BLaER1 treated with 17β-estradiol and CSF1 and Interleukin-3, amounts not matched to agents 10 nM and 100 nM (cell line): ENCODE measurements around the gene RFESD.
"Not testable (repeated sequence)": the region's sequence is repeated elsewhere in the genome, so short reads cannot be mapped to it uniquely, and the experiment has no call there.

ENCODE experiments used
- H3K27ac ChIP-seq, 11 experiments: shearing (Covaris generic); formaldehyde crosslinking; 2 replicates each; pipeline ENCODE4 v1.8.1; 2022
- H3K27me3 ChIP-seq, 11 experiments: shearing (Covaris generic); formaldehyde crosslinking; 2 replicates each; pipeline ENCODE4 v1.8.1; 2022
- H3K36me3 ChIP-seq, 11 experiments: shearing (Covaris generic); formaldehyde crosslinking; 2 replicates each; pipeline ENCODE4 v1.8.1; 2022
- H3K4me1 ChIP-seq, 10 experiments: shearing (Covaris generic); formaldehyde crosslinking; 2 replicates each; pipeline ENCODE4 v1.8.1; 2022
- H3K4me2 ChIP-seq, 11 experiments: shearing (Covaris generic); formaldehyde crosslinking; 2 replicates each; pipeline ENCODE4 v1.8.1; 2022
- H3K4me3 ChIP-seq, 10 experiments: shearing (Covaris generic); formaldehyde crosslinking; 2 replicates each; pipeline ENCODE4 v1.8.1; 2022
- H3K9ac ChIP-seq, 11 experiments: shearing (Covaris generic); formaldehyde crosslinking; 2 replicates each; pipeline ENCODE4 v1.8.1; 2022
- H3K9me3 ChIP-seq, 11 experiments: shearing (Covaris generic); formaldehyde crosslinking; replicated peaks in 1 of 11; 2 replicates each; pipeline ENCODE4 v1.8.1; 2022
- H4K20me1 ChIP-seq, 11 experiments: shearing (Covaris generic); formaldehyde crosslinking; 2 replicates each; pipeline ENCODE4 v1.8.1; 2022
- Cebpa-rat ChIP-seq, 11 experiments: shearing (Covaris generic); IDR thresholded peaks; 2 replicates each; pipeline ENCODE4 v1.8.1; 2022

Gene RFESD

DNA sequence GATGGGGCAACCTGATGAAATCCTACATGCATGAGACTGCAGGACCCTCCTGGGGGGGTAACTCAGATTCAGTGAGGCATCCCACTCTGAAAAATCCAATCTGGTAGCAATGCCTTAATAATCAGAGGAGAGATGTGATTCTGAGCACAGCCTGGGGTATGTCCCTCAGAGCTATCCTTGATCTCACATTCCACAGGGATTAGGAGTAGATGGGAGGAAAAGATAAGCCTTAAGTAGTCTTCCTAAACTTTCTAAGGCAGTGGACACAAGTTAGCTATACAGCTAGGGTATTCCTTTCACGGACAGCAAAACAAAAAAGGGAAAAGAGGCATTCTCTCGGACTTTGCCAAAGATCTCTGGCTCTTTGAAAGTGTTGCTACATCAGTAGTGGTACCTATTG is 40.1 kb downstream of the RFESD start:
- Histone ChIP-seq H3K4me1 (no peaks in the 10 kb centered on the region), H3K4me2 (no peak overlapping the region), H3K27ac (no peak overlapping the region), H3K9me3 (peaks cover 0 to 10% (median 4%) of the 10 kb centered on the region in 11 experiments; a peak in 7 of 22 replicates), H4K20me1 (no peaks in the 10 kb centered on the region), H3K36me3 (peaks cover 0 to 3% (median 0%) of the 10 kb centered on the region in 11 experiments; a peak in 1 of 22 replicates), H3K4me3 (no peak overlapping the region), H3K27me3 (no peaks in the 10 kb centered on the region), H3K9ac (no peak overlapping the region)
- no peak for TF ChIP-seq Cebpa-rat (IDR thresholded peaks at IDR 0.05)

DNA sequence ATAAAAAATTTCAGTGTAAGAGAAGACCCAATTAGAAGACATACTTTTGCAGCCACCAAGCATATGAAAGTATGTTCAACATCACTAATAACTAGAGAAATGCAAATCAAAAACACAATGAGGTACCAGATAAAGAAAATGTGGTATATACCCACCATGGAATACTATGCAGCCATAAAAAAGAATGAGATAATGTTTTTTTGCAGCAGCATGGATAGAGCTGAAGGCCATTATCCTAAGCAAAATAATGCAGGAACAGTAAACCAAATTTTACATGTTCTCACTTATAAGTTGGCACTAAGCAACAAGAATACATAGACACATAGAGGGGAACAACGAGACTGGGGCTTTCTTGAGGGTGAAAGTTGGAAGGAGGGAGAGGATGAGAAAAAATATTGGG is 43.1 kb downstream of the RFESD start:
- Histone ChIP-seq H4K20me1 (no peaks in the 10 kb centered on the region), H3K36me3 (peaks cover 0 to 3% (median 0%) of the 10 kb centered on the region in 11 experiments; a peak in 1 of 22 replicates), H3K9ac (no peak overlapping the region), H3K27ac (no peak overlapping the region), H3K4me3 (no peak overlapping the region), H3K27me3 (no peaks in the 10 kb centered on the region), H3K9me3 (peaks cover 0 to 10% (median 4%) of the 10 kb centered on the region in 11 experiments; a peak in 7 of 22 replicates), H3K4me1 (no peaks in the 10 kb centered on the region), H3K4me2 (no peak overlapping the region)
- TF ChIP-seq Cebpa-rat (IDR thresholded peaks at IDR 0.05), result no peak

- Histone ChIP-seq H3K4me2 (no peak overlapping the region), H3K27me3 (no peaks in the 10 kb centered on the region), H3K9me3 (peaks cover 0 to 10% (median 4%) of the 10 kb centered on the region in 11 experiments; a peak in 7 of 22 replicates), H3K36me3 (peaks cover 0 to 3% (median 0%) of the 10 kb centered on the region in 11 experiments; a peak in 1 of 22 replicates), H3K4me1 (no peaks in the 10 kb centered on the region), H3K4me3 (no peak overlapping the region), H4K20me1 (no peaks in the 10 kb centered on the region), H3K27ac (no peak overlapping the region), H3K9ac (no peak overlapping the region)
- TF ChIP-seq Cebpa-rat (IDR thresholded peaks at IDR 0.05), result no peak
Observed at GRCh38 chr5:95690333-95690732, 43.8 kb downstream of the RFESD start.

DNA sequence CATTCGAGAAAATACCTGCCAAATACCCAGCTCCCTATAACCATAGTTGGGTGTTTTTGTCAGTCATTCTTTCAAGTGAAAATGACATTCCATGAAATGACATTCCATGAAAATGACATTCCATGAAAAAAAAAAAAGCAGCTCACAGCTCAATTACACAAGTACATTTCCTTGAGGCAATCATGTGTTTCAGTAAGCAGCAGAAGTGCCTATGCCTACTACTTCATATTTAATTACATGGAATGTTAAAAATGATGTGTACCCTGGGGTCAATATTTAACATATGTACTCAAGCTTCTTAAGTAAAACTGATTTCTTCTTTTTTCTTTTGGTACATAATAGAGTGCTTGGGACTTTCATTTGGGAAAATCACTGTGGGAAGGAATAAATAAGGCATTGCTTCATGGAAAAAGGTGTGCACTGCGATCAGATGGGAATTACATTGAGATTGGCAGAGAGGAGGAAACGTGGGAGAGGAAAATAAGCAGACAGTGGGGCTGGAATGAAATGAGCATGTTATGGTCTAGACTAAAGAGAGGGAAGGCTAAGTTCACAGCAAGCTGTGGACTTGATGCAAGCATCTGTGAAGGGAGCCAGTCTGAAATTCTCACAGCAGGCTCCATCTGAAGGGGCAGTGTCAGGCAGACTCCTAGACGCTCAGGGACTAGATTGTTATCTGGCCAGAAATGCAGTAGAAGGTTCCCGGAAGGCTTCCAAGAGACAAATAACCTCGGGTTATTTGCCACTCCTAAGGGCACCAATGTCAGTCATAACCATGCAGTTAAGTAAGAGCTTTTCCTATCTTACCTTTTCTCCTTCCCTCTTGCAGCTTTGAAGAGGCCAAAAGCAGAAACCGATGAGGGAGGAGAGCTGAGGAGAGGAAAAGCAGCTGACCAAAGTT is 51.5 kb downstream of the RFESD start:
- Histone ChIP-seq H3K27ac (no peak overlapping the region), H3K36me3 (peaks cover 0 to 19% (median 0%) of the 10 kb centered on the region in 11 experiments; a peak in 5 of 22 replicates), H4K20me1 (no peaks in the 10 kb centered on the region), H3K9ac (no peak overlapping the region), H3K4me2 (no peak overlapping the region), H3K9me3 (no peaks in the 10 kb centered on the region), H3K4me3 (no peak overlapping the region), H3K4me1 (no peaks in the 10 kb centered on the region), H3K27me3 (no peaks in the 10 kb centered on the region)
- TF ChIP-seq Cebpa-rat (IDR thresholded peaks at IDR 0.05), result no peak

- H3K27me3 ChIP-seq, result no peaks in the 10 kb centered on the region
- H3K27ac ChIP-seq, result no peak overlapping the region
- H3K9ac ChIP-seq, result no peak overlapping the region
- H3K4me2 ChIP-seq, result no peak overlapping the region
- H3K36me3 ChIP-seq, result peaks cover 0 to 19% (median 0%) of the 10 kb centered on the region in 11 experiments; a peak in 5 of 22 replicates
- no peak overlapping the region for H3K4me3 ChIP-seq
- H4K20me1 ChIP-seq, result no peaks in the 10 kb centered on the region
- H3K9me3 ChIP-seq, result no peaks in the 10 kb centered on the region
- no peaks in the 10 kb centered on the region for H3K4me1 ChIP-seq
- TF ChIP-seq Cebpa-rat (IDR thresholded peaks at IDR 0.05), result no peak
Observed at GRCh38 chr5:95699337-95699736, 52.8 kb downstream of the RFESD start.

DNA sequence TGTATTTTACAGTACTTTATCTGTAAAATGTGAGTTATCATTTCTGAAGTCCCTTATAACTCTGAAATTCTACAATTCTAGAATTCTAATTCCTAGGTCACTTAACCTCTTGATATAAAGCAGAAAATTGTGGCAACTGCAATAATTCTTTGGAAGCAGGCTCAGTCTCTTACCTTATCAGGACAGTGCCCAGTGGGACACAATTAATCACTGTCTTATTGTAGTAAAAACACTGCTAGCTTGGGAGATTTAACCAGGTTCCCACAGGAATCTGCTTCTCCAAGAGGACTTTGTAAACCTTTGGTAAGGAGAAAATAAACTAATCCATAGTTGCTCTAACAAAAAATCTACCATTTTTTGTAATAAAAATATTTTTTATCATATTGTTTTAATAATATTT is 54.5 kb downstream of the RFESD start:
- Histone ChIP-seq H3K27me3 (no peaks in the 10 kb centered on the region), H3K27ac (no peak overlapping the region), H3K4me1 (no peaks in the 10 kb centered on the region), H3K9ac (no peak overlapping the region), H3K36me3 (peaks cover 0 to 19% (median 0%) of the 10 kb centered on the region in 11 experiments; a peak in 5 of 22 replicates), H3K9me3 (peaks cover 0 to 5% (median 0%) of the 10 kb centered on the region in 11 experiments; a peak in 2 of 22 replicates), H3K4me2 (no peak overlapping the region), H3K4me3 (no peak overlapping the region), H4K20me1 (no peaks in the 10 kb centered on the region)
- TF ChIP-seq Cebpa-rat (IDR thresholded peaks at IDR 0.05), result no peak

GRCh38 chr5:95704150-95704549 is 57.6 kb downstream of the RFESD start:
- Histone ChIP-seq H3K9ac (no peak overlapping the region), H3K4me1 (no peaks in the 10 kb centered on the region), H3K27ac (no peak overlapping the region), H3K27me3 (no peaks in the 10 kb centered on the region), H3K36me3 (no peaks in the 10 kb centered on the region), H3K9me3 (peaks cover 0 to 8% (median 0%) of the 10 kb centered on the region in 11 experiments; a peak in 2 of 22 replicates), H4K20me1 (no peaks in the 10 kb centered on the region), H3K4me2 (no peak overlapping the region), H3K4me3 (no peak overlapping the region)
- TF ChIP-seq Cebpa-rat (IDR thresholded peaks at IDR 0.05), result no peak

GRCh38 chr5:95706196-95706595 is 59.6 kb downstream of the RFESD start:
- not testable (repeated sequence) for H3K27ac ChIP-seq, H3K4me2 ChIP-seq, H3K9ac ChIP-seq, H3K36me3 ChIP-seq, H3K4me3 ChIP-seq, H3K9me3 ChIP-seq, H3K27me3 ChIP-seq, H3K4me1 ChIP-seq, H4K20me1 ChIP-seq

DNA sequence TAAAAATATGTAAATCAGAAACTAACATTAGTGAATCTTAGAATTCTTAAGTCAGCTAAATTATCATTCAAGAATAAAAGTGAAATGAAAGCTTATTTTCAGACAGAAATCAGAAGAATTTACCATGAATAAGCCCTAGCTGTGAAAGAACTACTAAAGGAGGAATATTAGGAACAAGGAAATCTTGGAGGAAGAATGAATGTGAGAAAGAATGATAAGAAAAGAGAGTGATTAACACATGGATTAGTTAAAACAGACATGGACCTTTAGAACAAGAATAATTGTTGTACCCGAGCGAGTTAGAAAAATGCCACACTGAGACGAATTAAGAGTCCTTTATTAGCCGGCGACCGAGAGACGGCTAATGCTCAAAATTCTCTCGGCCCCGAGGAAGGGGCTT is 60.5 kb downstream of the RFESD start:
- H3K9me3 ChIP-seq, result peaks cover 0 to 14% (median 4%) of the 10 kb centered on the region in 11 experiments; a peak in 8 of 22 replicates
- no peak overlapping the region for H3K4me2 ChIP-seq
- no peak overlapping the region for H3K4me3 ChIP-seq
- H3K9ac ChIP-seq, result no peak overlapping the region
- H3K27me3 ChIP-seq, result no peaks in the 10 kb centered on the region
- no peaks in the 10 kb centered on the region for H4K20me1 ChIP-seq
- H3K36me3 ChIP-seq, result 0 out of 22 replicates have a peak, but pooled peaks cover 0 to 6% (median 0%) of the 10 kb centered on the region in 11 experiments
- no peak for TF ChIP-seq Cebpa-rat (IDR thresholded peaks at IDR 0.05)
- no peak overlapping the region for H3K27ac ChIP-seq
- H3K4me1 ChIP-seq, result no peaks in the 10 kb centered on the region
